Liver (tissue), 3 donors: ENCODE results near the gene LPAR1.

ENCODE experiments used
- ATF3 ChIP-seq: IDR thresholded peaks from 2 replicates; pipeline ENCODE4 v1.6.1; 2016; ENCODE audit warnings: antibody characterized with exemption
- CTCF ChIP-seq: fragments of 150-350 bp; IDR thresholded peaks from 2 replicates; pipeline ENCODE4 v1.5.1; 2017; ENCODE audit warnings: improper control_type of control experiment, low read depth, low read length; ENCODE audit not compliant: missing input control
- JUND ChIP-seq, 2 donors: IDR thresholded peaks; 2 replicates each; pipeline ENCODE4 v1.6.1; 2016; ENCODE audit warnings: antibody characterized with exemption in 2 of 2
- TAF1 ChIP-seq: conservative IDR thresholded peaks from 2 replicates; pipeline ENCODE4 v1.6.1; 2016; ENCODE audit warnings: antibody characterized with exemption, mild to moderate bottlenecking
- YY1 ChIP-seq: IDR thresholded peaks from 2 replicates; pipeline ENCODE4 v1.6.1; 2016; ENCODE audit warnings: antibody characterized with exemption, mild to moderate bottlenecking
- TF ChIP-seq, protein P1 (sequence below): IDR thresholded peaks from 2 replicates; pipeline ENCODE4 v1.6.1; 2016; ENCODE audit warnings: antibody characterized with exemption, mild to moderate bottlenecking
- donor health status: healthy.
- donor health status: healthy.

DNA sequence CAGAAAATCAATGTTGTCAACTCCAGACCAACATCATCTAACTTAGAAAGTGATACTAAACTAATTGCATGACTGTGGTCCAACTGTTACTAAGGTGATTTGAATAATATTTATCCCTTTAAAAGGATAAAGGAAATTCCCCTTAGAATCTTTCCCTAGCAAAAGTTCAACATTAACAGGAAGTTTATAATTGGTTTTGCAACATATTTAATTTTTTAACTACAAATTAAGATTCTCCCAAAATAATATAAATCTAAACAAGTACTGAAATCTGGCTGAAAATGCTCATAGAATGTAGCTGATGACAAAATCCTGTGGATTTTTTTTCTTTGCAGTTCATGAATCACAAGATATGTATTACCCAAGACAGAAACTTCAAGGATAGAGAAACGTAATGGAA lies 151.4 kb downstream of the LPAR1 start:
- no peak for TF ChIP-seq CTCF
- no peak for TF ChIP-seq ATF3
- TF ChIP-seq, protein P1, sequence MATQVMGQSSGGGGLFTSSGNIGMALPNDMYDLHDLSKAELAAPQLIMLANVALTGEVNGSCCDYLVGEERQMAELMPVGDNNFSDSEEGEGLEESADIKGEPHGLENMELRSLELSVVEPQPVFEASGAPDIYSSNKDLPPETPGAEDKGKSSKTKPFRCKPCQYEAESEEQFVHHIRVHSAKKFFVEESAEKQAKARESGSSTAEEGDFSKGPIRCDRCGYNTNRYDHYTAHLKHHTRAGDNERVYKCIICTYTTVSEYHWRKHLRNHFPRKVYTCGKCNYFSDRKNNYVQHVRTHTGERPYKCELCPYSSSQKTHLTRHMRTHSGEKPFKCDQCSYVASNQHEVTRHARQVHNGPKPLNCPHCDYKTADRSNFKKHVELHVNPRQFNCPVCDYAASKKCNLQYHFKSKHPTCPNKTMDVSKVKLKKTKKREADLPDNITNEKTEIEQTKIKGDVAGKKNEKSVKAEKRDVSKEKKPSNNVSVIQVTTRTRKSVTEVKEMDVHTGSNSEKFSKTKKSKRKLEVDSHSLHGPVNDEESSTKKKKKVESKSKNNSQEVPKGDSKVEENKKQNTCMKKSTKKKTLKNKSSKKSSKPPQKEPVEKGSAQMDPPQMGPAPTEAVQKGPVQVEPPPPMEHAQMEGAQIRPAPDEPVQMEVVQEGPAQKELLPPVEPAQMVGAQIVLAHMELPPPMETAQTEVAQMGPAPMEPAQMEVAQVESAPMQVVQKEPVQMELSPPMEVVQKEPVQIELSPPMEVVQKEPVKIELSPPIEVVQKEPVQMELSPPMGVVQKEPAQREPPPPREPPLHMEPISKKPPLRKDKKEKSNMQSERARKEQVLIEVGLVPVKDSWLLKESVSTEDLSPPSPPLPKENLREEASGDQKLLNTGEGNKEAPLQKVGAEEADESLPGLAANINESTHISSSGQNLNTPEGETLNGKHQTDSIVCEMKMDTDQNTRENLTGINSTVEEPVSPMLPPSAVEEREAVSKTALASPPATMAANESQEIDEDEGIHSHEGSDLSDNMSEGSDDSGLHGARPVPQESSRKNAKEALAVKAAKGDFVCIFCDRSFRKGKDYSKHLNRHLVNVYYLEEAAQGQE, result no peak
- no peak for TF ChIP-seq TAF1
- TF ChIP-seq JUND (IDR thresholded peaks at IDR 0.05), result no peak
- no peak for TF ChIP-seq YY1
